Right forelimb (tissue), 1 donor: ENCODE measurements around the gene BANF1.
A peak's percentile ranks its signal among the peaks of the same experiment; 100 is the strongest.

Experiments used
- DNase-seq: peaks from one replicate; pipeline ENCODE4 v3.0.0-alpha.2; 2018

The BANF1 gene, protein sequence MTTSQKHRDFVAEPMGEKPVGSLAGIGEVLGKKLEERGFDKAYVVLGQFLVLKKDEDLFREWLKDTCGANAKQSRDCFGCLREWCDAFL

GRCh38 chr11:66001942-66002647 is at the start of gene BANF1, which contains the start of gene EIF1AD:
BANF1 (plus strand) TSS chr11:66002503; CDS start chr11:66003251, 748 bp downstream.
EIF1AD (minus strand) TSS chr11:66002157; CDS start chr11:66000389, 1,768 bp downstream.
- DNase-seq, result peak; percentile 97

GRCh38 chr11:65953471-65953870 is 48.8 kb upstream of the BANF1 start:
- DNase-seq, result no peak

DNA sequence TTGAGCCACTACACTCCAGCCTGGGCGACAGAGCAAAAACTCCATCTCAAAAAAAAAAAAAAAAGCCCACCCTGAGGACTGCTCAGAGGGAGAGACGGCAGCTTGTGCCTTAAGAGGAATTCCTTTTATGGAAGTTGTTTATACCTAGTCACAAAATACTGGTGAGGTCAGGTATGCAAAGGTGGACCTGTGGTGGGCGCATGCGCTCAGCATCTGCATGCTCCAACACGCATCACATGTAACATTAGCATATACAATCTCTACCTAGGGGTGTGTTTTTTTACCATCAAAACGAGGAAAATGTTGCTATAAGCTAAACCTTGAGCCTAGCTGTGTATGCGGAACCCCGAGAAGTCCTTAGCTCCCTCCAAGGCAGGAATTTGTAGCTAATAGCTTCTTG is 47.5 kb upstream of the BANF1 start:
- DNase-seq, result no peak

- no peak for DNase-seq
These were observed 44.0 kb upstream of the BANF1 start for GRCh38 chr11:65958291-65958690.

- no peak for DNase-seq
These were observed 43.4 kb upstream of the BANF1 start for GRCh38 chr11:65958774-65959420.

DNA sequence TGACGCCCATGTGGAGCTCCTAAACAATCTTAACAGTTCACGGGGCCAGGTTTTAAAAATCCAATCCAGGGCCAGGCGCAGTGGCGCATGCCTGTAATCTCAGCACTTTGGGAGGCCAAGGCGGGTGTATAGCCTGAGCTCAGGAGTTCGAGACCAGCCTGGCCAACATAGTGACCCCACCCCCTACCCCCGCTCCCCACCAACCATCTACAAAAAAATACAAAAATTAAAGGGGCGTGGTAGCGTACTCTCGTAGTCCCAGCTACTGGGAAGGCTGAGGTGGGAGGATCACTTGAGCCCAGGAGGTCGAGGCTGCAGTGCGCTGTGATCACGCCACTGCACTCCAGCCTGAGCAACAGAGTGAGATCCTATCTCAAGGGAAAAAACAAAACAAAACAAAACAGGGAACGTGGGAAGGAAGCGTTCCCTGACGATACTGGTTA is 41.5 kb upstream of the BANF1 start:
- DNase-seq, result no peak

- DNase-seq, result peak; percentile 96
These were observed 40.8 kb upstream of the BANF1 start, which contains the start of gene SART1 for GRCh38 chr11:65961267-65962140. SART1 (plus strand) TSS chr11:65961734; CDS start chr11:65961781, 47 bp downstream.

- no peak for DNase-seq
These were observed 40.1 kb upstream of the BANF1 start for GRCh38 chr11:65962141-65962564.

DNA sequence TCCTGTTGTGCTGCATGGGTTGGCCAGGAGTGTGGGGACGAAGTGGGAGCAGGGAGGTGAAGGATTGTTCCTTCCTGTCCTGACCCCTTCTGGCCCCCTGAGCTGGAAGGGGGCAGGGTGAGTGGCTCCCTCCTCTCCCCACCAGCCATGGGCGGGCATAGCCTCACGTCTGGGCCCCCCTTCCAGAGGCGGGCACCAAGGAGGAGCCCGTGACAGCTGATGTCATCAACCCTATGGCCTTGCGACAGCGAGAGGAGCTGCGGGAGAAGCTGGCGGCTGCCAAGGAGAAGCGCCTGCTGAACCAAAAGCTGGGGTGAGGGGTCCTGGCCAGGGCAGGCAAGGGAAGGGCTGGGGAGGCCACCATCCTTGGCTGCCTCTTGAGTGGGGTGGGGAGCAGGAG is 37.4 kb upstream of the BANF1 start:
- DNase-seq, result no peak

DNA sequence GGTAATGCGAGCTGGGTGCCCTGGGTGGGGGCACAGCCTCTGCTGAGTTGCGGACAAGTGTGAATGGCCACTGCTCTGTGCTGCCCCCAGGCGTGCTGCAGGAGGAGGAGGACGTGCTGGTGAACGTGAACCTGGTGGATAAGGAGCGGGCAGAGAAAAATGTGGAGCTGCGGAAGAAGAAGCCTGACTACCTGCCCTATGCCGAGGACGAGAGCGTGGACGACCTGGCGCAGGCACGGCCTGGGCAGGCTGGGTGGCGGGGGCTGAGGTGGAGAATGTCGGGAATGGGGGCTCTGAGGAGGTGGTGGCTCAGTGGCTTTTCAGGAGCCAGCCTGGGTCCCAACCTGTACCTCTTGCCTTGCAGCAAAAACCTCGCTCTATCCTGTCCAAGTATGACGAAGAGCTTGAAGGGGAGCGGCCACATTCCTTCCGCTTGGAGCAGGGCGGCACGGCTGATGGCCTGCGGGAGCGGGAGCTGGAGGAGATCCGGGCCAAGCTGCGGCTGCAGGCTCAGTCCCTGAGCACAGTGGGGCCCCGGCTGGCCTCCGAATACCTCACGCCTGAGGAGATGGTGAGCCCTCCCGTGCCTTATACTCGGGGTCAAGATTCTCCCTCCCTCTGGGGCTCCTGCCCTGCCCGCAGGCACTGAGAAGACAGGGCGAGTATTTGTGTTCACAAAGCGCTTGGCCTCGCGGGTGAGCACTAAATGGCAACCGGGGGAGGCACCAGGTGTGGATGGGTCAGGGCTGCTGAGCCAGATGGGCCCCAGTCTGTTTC is 36.1 kb upstream of the BANF1 start:
- DNase-seq, result no peak

DNA sequence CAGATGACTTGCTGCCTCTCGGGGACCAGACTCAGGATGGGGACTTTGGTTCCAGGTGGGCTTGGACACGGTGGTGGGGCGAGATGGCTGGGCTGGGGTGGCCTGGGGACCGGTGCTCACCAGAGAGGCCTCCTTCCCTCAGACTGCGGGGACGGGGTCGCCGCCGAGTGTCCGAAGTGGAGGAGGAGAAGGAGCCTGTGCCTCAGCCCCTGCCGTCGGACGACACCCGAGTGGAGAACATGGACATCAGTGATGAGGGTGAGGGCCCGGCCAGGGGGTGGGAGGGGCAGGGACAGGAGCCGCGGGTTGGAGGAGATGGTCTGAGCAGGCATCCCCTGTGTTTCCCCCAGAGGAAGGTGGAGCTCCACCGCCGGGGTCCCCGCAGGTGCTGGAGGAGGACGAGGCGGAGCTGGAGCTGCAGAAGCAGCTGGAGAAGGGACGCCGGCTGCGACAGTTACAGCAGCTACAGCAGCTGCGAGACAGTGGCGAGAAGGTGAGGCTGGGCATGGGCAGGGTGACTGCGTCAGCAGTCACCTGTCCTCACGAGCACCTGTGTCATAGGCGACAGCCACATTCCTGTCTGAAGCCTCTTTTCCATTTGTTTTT is 34.9 kb upstream of the BANF1 start:
- DNase-seq, result no peak

DNA sequence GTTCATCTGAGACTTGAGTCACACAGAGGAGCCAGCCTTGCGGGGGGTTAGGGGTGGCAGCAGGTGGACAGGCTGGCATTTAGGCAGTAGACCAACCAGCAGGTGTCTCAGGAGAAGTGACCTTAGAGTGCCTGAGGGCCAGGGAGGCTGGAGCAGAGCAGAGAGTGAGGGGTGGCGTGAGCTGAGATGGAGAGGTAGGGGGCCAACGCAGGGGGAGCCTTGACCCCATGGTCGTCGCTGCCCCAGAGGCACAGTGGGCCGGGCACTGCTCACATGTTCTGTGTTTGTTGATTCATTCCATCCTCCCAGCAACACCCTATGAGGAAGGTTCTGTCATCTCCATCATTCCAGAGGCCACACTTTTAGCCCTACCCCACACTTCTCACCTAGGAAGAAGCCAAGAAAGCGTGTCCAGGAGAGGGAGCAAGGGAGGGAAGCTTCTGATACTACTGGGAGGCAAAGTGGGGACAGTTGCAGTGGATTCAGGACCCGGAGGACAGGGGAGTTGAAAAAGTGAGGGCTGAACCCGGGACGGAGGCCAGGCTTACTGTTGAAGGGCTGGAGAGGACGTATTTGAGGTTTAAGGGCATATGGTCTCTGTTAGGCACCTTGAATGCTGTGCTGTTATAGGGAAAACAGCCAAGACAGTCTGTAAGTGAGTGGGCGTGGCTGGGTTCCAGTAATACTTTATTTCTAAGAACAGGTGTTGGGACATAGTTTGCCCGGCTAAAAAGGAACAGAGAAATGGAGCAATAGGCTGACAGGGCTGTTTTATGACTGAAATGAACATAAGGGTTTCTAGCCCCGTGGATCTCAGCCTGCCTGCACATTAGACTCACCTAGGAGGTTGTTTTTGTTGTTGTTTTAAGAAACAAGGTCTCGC is 33.5 kb upstream of the BANF1 start:
- no peak for DNase-seq

- no peak for DNase-seq
These were observed 30.2 kb upstream of the BANF1 start for GRCh38 chr11:65972116-65972515.

- no peak for DNase-seq
These were observed 28.7 kb upstream of the BANF1 start for GRCh38 chr11:65973439-65974110.

DNA sequence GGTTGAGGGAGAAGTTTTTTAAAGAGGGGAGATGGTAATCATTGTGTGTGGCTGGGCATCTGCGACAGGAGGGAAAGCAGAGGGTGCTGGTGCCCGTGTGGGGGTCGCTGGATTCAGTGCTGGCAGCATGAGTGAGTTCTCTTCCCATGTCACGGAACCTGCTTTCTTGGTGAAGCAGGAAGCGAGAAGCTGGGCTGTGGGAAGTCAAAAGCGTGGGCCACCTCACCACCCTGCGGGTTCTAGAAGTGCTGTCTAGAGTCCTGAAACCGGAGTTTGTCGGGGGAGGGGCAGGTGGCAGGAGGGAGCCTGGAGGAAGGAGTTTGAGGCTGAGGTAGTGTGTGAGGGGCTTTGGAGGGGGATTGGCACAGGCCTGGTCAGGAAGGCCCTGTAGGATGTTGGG is 26.5 kb upstream of the BANF1 start:
- no peak for DNase-seq

DNA sequence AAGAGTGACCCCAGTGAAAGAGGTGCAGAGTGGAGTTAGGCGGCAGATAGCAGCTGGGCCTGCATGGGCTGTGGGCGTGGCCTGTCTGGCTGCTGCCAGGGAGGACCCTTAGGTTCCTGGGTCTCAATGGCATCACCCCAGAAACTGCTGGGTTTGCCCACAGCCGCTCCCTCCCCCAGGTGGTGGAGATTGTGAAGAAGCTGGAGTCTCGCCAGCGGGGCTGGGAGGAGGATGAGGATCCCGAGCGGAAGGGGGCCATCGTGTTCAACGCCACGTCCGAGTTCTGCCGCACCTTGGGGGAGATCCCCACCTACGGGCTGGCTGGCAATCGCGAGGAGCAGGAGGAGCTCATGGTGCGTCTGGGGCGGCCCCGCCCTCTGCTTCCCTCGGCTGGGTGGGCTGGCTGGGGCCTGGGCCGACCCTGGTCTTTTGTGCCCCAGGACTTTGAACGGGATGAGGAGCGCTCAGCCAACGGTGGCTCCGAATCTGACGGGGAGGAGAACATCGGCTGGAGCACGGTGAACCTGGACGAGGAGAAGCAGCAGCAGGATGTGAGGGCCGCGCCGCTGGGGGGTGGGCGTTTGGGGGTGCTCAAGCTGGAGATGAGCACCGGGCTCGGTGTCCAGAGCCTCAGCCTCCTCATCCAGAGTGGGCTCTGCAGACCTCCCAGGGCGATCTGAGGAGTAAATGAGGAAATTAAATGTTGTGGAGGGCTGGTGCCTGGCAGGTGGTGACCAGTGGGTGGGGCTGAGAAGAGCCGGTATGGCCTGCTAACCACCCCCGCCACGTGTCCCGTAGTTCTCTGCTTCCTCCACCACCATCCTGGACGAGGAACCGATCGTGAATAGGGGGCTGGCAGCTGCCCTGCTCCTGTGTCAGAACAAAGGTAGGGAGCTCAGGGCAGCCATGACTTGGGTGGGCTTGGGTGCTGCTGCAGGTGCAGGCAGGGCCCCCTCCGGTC is 25.8 kb upstream of the BANF1 start:
- no peak for DNase-seq

DNA sequence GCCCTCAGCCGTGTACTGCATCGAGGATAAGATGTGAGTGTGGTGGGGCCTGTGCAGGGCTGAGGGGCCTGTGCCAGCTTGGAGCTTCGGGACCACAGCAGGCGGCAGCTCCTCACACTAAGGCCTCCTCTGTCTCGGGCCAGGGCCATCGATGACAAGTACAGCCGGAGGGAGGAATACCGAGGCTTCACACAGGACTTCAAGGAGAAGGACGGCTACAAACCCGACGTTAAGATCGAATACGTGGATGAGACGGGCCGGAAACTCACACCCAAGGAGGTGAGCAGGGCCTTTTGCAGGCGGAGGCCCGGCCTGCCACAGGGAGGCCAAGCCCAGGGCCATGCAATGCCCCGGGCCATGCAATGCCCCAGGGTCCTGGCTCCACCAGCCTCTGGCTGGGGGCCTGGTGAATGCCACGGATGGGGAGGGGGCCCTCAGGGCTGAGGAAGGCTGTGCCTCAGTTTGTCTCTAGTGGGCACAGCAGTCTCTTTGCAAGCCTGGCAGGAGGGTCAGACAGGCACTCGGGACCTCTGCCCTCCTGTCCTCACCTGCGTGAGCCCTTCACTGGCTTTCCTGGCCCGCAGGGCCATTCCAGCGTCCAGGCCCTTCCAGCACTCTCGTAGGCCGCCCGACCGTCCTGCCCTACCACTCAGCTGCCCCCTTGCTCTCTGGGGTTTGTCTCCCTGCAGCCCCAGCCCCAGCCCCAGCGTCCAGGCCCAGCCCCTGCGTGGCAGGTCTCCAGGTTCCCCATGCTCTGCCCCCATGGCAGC is 24.5 kb upstream of the BANF1 start:
- DNase-seq, result no peak
